Cerebellar cortex (tissue), 1 donor: ENCODE data around the gene CUBN.

Source experiments
- DNase-seq: peaks from one replicate; pipeline ENCODE4 v3.0.0-alpha.2; 2015; ENCODE audit warnings: low spot score

CUBN gene

GRCh38 chr10:17129741-17130140 lies at the start of gene CUBN:
Gene CUBN (minus strand): TSS chr10:17129811. CDS start chr10:17129765, 46 bp downstream.
- DNase-seq = no peak

- no peak for DNase-seq
These were observed 49.4 kb upstream of the CUBN start for GRCh38 chr10:17179002-17179401.

DNA sequence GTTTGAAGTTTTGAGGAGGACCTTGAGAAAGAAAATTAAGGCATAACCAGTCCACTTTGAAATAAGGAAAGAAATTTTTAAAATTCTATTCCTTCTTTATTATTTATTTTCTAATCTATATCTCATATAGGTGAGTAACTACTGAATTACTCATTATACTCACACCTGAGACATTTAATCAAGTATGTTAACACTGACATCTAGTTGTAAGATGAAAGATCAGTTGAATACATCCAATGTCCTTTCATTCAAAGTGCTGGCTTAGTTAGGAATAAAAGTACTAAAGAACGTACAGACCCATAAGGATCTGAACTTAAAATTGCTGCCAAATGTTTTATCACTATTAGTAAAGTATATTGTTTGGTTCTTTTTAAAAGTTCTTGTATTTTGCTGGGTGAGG lies 48.4 kb upstream of the CUBN start:
- DNase-seq = no peak

- DNase-seq = no peak
These were observed 47.4 kb upstream of the CUBN start for GRCh38 chr10:17177014-17177413.

- DNase-seq = no peak
These were observed 46.5 kb upstream of the CUBN start for GRCh38 chr10:17176091-17176490.

- DNase-seq = no peak
These were observed 45.9 kb upstream of the CUBN start for GRCh38 chr10:17175551-17175950.

GRCh38 chr10:17174626-17175025 lies 45.0 kb upstream of the CUBN start:
- DNase-seq = no peak

- DNase-seq = no peak
These were observed 41.6 kb upstream of the CUBN start for GRCh38 chr10:17171141-17171641.

GRCh38 chr10:17169803-17170202 lies 40.2 kb upstream of the CUBN start:
- DNase-seq = no peak

DNA sequence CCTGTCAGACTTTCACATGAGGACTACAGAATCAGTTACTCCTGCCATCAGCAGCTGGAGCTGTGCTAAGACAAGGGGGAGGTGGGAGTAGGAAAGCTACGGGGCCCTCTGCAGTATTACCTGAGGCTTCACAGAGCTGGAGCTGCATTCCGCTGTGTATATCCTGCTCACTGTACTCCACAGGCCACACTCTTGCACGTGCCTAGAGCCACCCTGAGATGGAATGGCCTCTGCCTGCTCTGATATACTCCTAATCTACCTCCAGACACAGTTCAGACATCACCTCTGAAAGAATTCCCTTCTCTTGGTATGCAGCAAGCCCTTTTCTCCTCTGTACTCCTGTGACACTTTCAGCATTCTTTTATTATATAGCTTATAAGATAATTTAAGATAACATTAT lies 37.1 kb upstream of the CUBN start:
- DNase-seq = peak; percentile 6

DNA sequence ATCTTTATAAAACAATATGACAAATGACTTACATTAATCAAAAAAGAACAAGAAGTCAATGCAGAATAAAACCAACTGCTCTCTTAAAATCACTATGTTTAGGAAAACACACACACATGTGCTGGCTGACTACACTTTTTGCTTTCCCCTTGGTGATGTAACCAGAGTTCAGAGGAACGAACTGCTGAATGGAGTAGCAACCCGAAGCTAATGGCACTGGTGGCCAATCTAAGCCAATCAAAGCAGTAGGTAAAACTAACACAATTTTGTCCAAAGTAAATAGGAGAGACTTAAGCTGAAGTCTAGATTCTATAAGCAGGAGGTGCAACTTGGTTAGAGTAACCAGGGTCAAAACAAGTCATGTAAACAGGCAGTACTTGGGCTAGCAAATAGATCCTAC lies 33.2 kb upstream of the CUBN start:
- no peak for DNase-seq

DNA sequence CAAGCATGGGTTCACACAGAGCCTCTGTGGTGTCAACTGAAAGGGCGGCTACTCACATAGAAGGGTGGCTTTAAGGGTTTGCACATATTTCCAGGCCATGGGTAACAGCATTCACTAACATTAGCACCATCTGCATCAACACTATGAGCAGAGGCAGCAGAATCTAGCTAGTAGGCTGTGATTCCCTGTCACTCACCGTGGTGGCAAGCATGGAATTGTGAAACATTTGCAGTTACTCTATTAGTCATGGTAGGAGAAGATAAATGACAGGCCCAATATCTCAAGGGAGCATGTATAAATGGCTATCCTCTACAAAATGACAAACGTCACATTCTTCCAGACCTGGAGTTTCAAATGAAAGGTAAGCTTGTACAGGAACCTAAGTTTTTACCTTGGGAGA lies 32.2 kb upstream of the CUBN start:
- DNase-seq = no peak

GRCh38 chr10:17157024-17157423 lies 27.4 kb upstream of the CUBN start:
- no peak for DNase-seq

- DNase-seq = no peak
These were observed 26.2 kb upstream of the CUBN start for GRCh38 chr10:17155826-17156225.

DNA sequence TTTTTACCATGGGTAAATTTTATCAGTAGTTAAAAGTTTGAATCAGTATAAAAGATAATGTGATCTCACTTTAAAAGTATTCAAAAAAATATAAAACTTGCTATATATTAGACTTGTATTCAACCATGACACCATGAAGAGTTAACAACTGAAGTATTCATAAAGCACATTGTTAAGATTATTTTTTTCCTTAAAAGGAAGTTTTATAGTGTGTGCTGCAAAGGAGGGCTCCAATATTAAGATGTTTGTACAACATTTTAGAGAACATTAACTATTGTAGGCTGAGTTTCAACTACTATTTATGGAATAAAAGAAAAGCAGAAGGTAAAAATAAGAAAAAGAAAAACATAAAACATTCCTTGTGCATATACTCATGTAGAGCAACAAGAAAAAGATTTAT lies 24.5 kb upstream of the CUBN start:
- no peak for DNase-seq

DNA sequence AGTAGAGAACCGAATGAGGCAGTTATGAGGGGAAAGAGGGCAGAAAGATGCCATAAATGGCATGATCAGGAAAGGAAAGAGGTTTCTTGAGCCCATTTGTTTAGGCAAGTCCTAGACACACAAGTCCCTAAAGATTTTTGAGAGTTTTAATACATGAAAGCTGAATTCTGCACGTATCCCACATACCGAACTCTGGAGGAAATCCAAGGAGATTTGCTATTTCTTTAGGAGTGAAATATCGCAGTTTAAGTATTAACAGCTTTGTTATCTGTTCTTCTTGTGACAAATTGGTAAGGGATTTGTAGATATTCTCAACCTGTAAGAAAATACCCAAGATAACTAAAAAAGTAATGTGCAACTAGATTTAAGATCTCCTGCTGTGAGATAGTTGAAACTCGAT lies 23.7 kb upstream of the CUBN start:
- DNase-seq = no peak

DNA sequence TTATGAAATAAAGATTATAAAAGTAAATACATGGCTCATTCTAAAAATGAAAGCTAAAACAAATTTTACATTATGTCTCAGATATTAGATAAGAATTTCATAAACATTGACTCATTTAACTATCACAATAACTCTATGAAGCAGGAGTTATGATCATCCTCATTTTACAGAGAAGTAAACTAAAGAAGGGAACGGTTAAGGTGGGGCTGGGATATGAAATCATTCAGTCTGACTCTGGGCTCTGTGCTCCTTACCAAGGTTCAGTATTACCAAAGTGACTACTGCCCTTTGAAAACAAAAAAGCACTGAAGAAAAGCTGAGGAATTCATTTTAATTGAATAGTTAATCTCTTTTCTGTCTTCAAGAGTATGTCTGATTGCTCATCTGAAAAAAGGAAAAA lies 22.1 kb upstream of the CUBN start:
- no peak for DNase-seq

DNA sequence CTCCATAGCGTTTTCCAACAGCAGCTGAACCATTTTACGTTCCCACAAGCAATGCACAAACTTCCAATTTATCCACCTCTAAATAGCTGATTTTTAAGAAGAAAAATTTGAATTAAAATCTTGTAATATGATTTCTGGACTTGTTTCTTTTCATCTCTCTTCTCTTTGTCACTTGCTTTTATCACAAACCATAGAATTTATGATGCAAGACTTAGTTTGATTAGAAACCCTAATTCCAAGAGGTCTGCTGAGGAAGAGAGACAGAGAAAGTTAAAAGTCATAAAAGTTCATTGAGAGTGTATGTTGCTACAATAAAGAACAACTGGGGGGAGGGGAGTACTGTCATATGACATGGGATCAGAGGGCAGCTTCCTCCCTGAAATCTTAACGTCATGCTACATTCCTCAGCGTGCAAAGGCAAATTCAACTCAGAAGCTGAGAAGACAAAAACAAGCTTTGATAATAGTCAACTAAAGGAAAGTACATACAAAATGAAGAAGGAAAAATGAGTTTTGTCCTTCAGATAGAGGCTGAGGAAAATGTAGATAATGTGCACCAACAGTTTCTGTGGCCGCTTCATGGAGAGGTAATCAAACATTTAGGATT lies 18.4 kb upstream of the CUBN start:
- DNase-seq = no peak

DNA sequence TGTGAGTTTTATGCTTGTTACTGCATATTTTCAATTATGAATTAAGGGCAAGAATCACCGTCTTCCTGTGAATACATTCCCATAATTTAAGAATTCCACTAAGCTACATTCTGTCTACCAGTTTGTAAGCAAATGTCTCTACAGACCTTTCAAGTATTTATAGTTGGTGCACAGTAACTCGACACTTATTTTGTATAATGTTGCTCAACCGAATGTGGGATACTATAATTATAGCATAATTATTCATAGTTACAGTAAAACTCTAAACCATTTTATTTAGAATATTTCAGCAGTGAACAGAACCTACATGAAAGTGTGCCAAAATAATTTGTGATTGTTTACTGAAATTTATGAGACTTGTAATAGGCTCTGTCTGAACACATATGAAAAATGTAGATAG lies 17.3 kb upstream of the CUBN start:
- DNase-seq = no peak

DNA sequence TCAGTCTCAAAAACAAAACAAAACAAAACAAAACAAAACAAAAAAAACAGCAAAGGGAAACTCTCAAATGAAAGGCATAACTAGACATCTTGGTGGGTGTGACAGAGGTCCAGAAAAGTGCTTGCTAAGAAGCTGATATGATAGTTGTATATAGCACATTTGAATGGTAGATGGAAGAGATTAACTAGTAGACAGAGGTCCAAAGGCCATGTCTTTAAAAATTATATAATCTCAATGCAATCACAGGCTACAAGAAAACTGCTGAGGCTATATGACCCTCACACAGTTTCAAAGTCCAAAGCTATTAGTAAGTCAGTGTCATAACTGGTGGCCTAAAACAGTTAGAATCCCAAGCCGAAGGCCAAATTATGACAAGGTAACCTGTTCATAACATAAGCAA lies 15.6 kb upstream of the CUBN start:
- no peak for DNase-seq

DNA sequence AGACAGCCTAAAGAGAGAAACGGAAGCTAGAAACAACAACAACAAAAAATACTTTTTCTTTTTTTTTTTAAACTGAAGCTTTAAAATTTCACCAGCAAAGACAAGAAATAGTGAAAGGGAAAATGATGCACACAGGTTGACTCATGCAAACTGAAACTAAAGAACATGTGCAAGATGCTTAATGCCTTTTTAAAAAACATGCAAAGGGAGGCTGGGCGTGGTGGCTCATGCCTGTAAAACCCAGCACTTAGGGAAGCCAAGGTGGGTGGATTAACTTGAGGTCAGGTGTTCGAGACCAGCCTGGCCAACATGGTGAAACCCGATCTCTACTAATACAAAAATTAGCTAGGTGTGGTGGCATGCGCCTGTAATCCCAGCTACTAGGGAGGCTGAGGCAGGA lies 15.1 kb upstream of the CUBN start:
- DNase-seq = no peak

DNA sequence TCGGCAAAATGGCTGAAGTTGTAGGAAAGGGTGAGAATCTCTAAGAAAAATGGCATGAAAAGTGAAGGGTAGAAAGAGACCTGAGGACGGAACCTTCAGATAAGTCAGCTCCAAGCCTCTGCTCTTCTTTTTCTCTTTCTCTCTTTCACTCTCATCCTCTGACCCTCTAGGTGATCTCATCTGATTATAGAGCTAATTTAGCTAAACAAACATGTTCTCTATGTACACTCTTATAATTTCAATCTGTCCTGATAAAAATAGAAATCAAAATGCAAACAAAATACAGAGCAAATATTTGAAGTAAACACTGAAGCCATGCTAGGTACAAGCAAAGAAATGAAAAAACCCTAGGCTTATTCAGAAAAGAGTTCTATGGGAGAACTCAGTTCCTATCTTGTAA lies 14.4 kb upstream of the CUBN start:
- DNase-seq = no peak

- no peak for DNase-seq
These were observed 13.6 kb upstream of the CUBN start for GRCh38 chr10:17143055-17143690.
